ENCODE measurements around the gene ST3GAL3. TPM values are rescaled to one million over a fixed set of nuclear protein-coding genes. Genes with fewer than 3 reads are reported as not detected.

ST3GAL3 gene
- total RNA-seq, 1 donor from 2014 or later = 14.9 TPM

- Mint-ChIP-seq H3K4me1 (ENCODE audit: unreplicated experiment) (peaks cover 6% of the 10 kb centered on the region), H3K9me3 (ENCODE audit: unreplicated experiment) (no peaks in the 10 kb centered on the region), H3K36me3 (ENCODE audit: low read depth, unreplicated experiment) (no peaks in the 10 kb centered on the region), H3K4me3 (ENCODE audit: unreplicated experiment) (no peak overlapping the region), H3K27me3 (ENCODE audit: unreplicated experiment) (no peaks in the 10 kb centered on the region), H3K27ac (ENCODE audit: unreplicated experiment) (no peak overlapping the region)
- TF ChIP-seq CTCF (IDR thresholded peaks at IDR 0.05; ENCODE audit: unreplicated experiment) = no peak
- no peak for DNase-seq (ENCODE audit: low spot score)
These were observed 24.7 kb downstream of the ST3GAL3 start for GRCh38 chr1:43731867-43732531.

- H3K27ac Mint-ChIP-seq (ENCODE audit: unreplicated experiment) = no peak overlapping the region
- DNase-seq (ENCODE audit: low spot score) = no peak
- peaks cover 2% of the 10 kb centered on the region for H3K27me3 Mint-ChIP-seq (ENCODE audit: unreplicated experiment)
- no peaks in the 10 kb centered on the region for H3K4me1 Mint-ChIP-seq (ENCODE audit: unreplicated experiment)
- no peaks in the 10 kb centered on the region for H3K36me3 Mint-ChIP-seq (ENCODE audit: low read depth, unreplicated experiment)
- no peaks in the 10 kb centered on the region for H3K9me3 Mint-ChIP-seq (ENCODE audit: unreplicated experiment)
- no peak overlapping the region for H3K4me3 Mint-ChIP-seq (ENCODE audit: unreplicated experiment)
- TF ChIP-seq CTCF (IDR thresholded peaks at IDR 0.05; ENCODE audit: unreplicated experiment) = no peak
These were observed 29.5 kb downstream of the ST3GAL3 start for GRCh38 chr1:43736819-43737218.

- no peaks in the 10 kb centered on the region for H3K4me1 Mint-ChIP-seq (ENCODE audit: unreplicated experiment)
- peaks cover 3% of the 10 kb centered on the region for H3K27me3 Mint-ChIP-seq (ENCODE audit: unreplicated experiment)
- peaks cover 4% of the 10 kb centered on the region for H3K36me3 Mint-ChIP-seq (ENCODE audit: low read depth, unreplicated experiment)
- no peak for TF ChIP-seq CTCF (IDR thresholded peaks at IDR 0.05; ENCODE audit: unreplicated experiment)
- H3K4me3 Mint-ChIP-seq (ENCODE audit: unreplicated experiment) = no peak overlapping the region
- H3K27ac Mint-ChIP-seq (ENCODE audit: unreplicated experiment) = no peak overlapping the region
- no peak for DNase-seq (ENCODE audit: low spot score)
- no peaks in the 10 kb centered on the region for H3K9me3 Mint-ChIP-seq (ENCODE audit: unreplicated experiment)
These were observed 34.7 kb downstream of the ST3GAL3 start for GRCh38 chr1:43742026-43742425.

GRCh38 chr1:43743206-43743605 is 35.9 kb downstream of the ST3GAL3 start:
- Mint-ChIP-seq H3K9me3 (ENCODE audit: unreplicated experiment) (no peaks in the 10 kb centered on the region), H3K4me1 (ENCODE audit: unreplicated experiment) (no peaks in the 10 kb centered on the region), H3K36me3 (ENCODE audit: low read depth, unreplicated experiment) (peaks cover 4% of the 10 kb centered on the region), H3K4me3 (ENCODE audit: unreplicated experiment) (no peak overlapping the region), H3K27ac (ENCODE audit: unreplicated experiment) (no peak overlapping the region), H3K27me3 (ENCODE audit: unreplicated experiment) (peaks cover 3% of the 10 kb centered on the region)
- DNase-seq (ENCODE audit: low spot score) = no peak
- no peak for TF ChIP-seq CTCF (IDR thresholded peaks at IDR 0.05; ENCODE audit: unreplicated experiment)

- no peak for DNase-seq (ENCODE audit: low spot score)
- Mint-ChIP-seq H3K27me3 (ENCODE audit: unreplicated experiment) (no peaks in the 10 kb centered on the region), H3K9me3 (ENCODE audit: unreplicated experiment) (no peaks in the 10 kb centered on the region), H3K4me1 (ENCODE audit: unreplicated experiment) (no peaks in the 10 kb centered on the region), H3K27ac (ENCODE audit: unreplicated experiment) (no peak overlapping the region), H3K36me3 (ENCODE audit: low read depth, unreplicated experiment) (peaks cover 4% of the 10 kb centered on the region), H3K4me3 (ENCODE audit: unreplicated experiment) (no peak overlapping the region)
- no peak for TF ChIP-seq CTCF (IDR thresholded peaks at IDR 0.05; ENCODE audit: unreplicated experiment)
These were observed 40.4 kb downstream of the ST3GAL3 start for GRCh38 chr1:43747736-43748135.

Measured in endothelial cell (in vitro differentiated cells).